Measurements from ENCODE around the gene GSX2.
"Not testable (repeated sequence)": the region's sequence is repeated elsewhere in the genome, so short reads cannot be mapped to it uniquely, and the experiment has no call there.

The GSX2 gene

DNA sequence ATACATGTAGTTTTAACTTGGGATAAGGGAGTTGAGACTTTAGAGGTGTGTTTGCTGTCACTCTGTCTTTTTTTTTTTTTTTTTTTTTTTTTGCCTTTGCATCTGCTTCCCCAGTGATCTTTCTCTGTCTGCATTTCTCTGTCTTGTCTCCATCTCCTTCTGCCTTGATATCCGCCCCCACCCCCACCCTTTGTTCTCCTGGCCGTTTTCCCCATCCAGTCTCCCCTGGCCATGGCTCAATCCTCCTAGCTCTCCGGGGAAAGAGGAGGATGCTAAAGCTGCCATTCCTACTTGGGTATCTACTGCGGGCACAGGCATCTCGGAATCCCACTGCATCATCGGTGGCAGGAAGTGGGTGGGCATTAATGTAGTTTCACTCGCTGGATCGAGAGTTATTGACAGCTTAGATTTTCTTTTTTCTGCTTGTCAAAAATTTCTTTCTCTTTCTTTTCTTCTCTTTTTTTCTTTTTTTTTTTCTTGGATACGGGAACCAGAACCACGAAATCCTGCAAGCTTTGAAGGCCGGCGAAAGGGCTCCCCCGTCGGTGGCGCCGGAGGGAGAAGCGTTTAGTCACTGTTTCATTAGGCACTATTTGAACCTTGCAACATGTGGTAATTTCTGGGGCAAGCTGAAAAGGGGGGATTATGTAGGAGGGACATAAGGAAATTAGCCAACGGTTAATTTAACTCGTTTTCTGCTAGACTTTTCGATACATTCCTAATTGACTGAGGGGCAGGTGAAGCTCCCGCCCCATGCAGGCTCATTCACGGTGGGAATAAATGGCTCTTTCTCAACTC, 8.2 kb downstream of the GSX2 start:
- no peak for DNase-seq

DNA sequence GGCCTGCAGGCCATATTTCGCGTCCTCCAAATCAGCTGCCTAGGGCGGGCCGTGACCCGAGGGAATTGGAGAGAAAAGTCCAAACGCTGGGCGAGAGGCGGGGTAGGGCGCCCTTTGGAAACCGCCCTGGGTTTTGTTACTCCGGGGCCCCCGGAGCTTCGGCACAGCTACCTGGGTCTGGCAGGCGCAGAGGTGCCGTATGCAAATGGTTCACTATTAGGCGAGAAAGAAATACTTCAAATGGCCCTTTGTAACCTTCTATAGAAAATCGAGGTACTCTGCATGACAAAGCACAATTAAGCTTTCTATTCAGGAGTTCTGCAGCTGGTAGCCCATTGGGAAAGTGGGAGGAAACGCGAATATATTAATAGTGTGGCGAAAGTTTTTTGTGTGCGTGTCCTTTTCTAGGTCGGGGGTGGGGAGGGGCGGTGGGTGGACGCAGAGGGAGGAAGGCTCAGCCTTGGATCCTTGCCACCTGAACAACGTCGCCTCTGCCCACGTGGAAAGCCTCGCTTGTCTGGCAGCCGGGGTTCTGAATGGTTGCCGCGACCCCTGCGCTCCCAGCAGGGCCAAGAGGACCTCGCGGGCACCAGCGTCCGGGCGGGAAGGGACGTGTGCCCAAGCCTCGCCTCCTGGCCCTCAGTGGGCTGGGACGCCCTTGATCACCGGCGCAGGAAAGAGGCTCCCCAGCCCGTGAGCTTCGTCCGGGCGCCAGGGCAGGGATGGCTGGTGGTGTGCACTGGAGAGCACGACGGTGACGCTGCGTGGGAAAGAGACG, 9.5 kb downstream of the GSX2 start:
- no peak for DNase-seq

DNA sequence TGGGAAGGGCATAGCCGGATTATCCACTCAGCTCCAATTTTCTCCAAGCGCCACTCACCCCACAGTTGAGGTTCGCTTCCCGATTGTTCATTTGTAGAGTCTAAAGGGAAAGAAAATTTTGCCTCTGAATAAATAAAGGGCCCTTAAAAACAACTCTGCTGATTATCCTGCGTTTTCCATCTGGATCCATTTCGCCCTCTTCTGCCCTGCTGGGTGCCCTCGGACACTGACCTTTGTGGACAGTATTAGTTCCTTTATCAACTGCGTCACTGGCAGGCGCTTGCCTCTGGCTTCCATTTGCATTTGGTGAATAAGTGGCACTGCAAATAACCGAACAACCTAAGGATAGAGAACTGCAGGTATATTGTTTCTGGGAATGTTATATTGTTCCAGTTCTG, 10.1 kb downstream of the GSX2 start:
- DNase-seq, result no peak

DNA sequence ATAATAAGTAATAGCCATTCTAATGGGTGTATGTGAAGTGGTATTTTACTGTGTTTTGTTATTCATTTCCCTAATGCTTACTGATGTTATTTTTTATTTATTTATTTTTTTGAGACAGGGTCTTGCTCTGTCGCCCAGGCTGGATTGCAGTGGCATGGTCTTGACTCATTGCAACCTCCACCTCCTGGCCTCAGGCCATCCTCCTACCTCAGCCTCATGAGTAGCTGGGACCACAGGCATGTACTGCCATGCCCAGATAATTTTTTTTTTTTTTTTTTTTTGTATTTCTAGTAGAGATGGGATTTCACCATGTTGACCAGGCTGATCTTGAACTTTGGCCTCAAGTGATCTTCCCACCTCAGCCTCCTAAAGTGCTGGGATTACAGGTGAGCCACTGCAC, 13.2 kb downstream of the GSX2 start:
- not testable (repeated sequence) for DNase-seq

DNA sequence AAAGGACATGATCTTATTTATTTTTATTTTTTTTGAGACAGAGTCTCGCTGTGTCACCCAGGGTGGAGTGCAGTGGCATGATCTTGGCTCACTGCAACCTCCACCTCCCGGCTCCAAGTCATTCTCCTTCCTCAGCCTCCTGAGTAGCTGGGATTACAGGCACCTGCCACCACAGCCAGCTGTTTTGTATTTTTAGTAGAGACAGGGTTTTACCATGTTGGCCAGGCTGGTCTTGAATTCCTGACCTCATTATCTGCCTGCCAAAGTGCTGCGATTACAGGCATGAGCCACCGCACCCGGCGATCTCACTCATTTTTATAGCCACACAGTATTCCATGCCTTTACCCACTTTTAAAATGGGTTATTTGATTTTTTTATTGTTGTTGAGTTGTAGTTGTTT, 16.3 kb downstream of the GSX2 start:
- not testable (repeated sequence) for DNase-seq

DNA sequence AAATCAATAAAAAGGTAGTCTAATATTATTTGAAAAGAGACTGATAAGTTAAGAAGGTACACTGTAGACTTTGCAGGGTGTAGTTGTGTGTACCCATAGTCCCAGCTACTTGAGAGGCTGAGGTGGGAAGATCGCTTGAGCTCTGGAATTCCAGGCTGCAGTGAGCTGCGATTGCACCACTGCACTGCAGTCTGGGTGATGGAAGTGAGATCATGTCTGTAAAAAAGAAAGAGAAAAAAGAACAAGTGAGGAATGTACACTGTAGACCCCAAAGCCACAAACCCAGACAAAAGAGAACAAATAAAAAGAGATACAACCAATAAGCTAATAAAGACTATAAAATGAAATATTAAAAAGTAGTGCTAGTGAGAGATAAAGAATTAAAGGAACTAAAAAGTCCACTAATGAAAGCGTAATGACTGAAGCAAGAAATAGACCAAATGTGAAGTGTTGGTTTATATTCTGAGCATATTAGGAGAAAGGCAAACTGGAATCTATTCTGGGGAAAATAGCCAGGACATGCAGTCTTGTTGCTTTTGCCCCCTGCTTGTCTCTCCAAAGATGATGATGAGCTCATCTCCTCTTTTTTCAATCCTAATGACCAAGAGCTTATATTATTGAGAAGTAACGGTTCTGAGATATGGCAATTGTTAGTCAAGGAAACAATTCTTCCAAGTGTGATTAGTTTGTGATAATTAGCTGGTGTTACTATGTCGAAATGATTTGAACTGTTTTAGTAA, 19.1 kb downstream of the GSX2 start:
- DNase-seq, result no peak

DNA sequence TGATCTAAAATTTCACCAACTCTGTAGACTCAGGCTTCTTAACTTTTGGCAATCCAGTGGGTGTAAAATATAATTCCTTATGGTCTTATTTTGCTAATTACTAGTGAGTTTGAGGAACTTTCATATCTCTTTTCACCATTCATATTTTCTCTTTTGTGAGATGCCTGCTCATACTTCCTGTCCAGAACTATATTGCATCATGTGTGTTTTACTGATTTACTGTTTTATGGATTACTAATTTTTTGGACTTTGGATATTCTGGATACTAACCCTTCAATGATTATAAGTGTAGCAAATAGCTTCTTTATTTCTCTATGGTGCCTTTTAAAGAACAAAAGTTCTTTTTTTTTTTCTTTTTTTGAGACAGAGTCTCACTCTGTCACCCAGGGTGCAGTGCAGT, 20.6 kb downstream of the GSX2 start:
- no peak for DNase-seq

DNA sequence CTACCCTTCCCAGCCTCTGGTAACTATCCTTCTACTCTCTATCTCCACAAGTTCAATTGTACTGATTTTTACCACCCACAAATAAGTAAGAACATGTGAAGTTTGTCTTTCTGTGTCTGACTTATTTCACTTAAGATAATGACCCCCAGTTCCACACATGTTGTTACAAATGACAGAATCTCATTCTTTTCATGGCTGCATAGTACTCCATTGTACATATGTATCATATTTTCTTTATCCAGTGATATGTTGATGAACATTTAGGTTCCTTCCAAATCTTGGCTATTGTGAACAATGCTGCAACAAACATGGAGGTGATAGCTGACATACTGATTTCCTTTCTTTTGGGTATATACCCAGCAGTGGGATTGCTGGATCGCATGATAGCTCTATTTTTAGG, 27.7 kb downstream of the GSX2 start:
- DNase-seq, result no peak

DNA sequence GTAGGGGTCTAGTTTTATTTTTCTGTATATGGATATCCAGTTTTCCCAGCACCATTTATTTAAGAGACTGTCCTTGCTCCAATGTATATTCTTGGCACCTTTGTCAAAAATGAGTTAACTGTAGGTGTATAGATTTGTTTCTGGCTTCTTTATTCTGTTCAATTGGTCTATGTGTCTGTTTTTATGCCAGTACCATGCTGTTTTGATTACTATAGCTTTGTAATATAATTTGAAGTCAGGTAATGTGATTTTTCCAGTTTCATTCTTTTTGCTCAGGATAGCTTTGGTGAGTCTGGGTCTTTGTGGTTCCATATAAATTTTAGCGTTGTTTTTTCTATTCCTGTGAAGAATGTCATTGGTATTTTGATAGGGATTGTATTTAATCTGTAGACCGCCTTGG, 28.7 kb downstream of the GSX2 start:
- DNase-seq, result not testable (repeated sequence)

DNA sequence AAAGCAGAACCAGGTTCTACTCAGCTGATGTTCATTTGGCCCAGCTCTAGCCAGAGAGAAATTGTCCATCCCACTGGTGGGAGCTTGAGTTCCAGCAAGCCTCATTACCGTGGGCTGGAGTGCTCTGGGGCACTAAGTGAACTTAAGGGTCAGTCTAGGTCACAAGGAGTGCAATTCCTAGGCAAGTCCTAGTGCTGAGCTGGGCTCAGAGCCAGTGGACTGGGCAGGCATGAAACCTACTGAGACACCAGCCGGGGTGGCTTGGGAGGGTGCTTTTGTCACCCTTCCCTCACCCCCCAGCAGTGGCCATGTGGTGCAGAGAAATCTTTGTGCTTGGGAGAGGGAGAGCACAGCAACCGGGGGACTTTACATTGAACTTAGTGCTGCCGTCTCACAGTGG, 39.4 kb downstream of the GSX2 start:
- no peak for DNase-seq

DNA sequence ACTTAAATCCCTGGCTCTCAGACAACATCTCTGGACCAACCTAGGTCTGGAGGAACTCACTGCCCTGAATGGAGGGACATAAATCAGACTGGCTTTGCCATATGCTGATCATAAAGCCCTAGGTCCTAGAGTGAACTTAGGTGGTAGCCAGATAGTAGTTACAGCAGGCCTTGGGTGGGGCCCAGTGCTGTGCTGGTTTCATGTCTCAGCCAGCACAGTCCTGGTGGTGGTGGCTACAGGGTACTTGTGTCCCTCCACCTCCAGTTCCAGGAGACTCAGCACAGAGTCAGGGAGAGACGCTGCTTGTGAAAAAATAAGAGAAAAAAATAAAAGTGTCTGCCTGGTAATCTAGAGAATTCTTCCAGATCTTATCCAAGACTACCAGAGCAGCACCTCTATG, 40.3 kb downstream of the GSX2 start:
- no peak for DNase-seq

DNA sequence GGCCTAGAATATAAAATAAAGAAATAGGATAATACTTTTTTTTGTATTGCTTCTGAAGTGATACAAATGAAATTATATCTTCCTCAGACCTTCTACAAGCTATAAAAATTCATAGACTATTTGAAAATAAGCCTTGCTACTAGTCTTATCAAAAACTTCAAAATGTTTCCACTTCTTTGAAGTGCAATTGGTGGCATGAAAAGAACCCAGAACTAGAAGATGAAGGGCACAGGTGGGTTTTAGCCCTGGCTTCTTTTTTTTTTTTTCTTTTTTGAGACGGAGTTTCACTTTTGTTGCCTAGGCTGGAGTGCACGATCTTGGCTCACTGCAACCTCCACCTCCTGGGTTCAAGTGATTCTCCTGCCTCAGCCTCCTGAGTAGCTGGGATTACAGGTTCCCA, 44.2 kb downstream of the GSX2 start:
- no peak for DNase-seq

DNA sequence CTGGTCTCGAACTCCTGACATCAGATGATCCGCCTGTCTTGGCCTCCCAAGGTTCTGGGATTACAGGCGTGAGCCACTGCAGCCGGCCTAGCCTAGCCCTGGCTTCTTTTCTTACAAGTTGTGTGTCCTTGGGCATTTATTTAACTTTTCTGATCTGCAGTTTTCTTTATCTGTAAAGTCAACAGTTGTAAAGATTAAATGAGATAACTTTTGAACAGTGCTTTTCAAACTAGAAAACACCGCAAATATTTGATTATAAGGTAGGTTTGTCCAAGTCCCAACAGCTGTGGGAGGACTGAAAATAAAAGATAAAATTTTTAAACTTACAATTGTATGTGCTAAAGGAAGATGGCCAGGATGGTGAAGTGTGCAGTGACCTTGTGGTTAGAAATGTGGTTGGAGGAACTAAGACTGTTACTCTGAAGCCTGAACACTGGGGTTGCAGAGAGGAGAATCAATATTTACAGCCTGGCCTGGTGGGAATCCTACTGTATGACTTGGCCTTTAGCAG, 44.8 kb downstream of the GSX2 start:
- DNase-seq, result no peak

DNA sequence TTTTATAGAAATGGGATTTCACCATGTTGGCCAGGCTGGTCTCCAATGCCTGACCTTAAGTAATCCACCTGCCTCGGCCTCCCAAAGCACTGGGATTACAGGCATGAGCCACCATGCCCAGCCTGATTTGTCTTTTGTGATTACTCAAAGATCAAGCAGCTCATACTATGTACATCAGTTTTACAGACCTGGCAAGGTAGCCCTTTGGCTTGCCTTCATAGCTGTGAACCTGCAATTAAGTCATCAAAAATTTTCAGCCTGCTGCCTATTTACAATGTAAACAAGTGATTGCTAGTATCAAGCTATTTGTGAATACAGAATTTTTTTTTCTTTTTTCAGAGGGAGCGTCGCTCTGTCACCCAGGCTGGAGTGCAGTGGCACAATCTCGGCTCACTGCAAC, 46.2 kb downstream of the GSX2 start:
- DNase-seq, result no peak

DNA sequence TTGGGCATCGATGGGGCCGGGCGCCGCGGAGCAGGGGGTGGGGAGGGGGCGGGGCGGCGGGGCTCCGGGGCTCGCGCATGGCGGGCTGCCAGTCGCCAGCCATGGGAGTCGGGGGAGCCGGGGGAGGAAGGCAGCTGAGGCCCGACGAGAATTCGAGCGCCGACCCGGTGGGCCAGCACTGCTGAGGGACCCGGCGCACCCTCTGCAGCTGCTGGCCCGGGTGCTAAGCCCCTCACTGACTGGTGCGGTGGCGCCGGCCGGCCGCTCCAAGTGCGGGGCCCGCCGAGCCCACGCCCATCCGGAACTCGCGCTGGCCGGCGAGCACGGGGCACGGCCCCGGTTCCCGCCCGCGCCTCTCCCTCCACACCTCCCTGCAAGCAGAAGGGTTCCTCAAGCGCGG, 49.4 kb downstream of the GSX2 start:
- no peak for DNase-seq
